Muscle layer of duodenum (tissue), 2 donors: ENCODE data around the gene OR7G2.
A peak's percentile ranks its signal among the peaks of the same experiment; 100 is the strongest.

Experiments
- H3K27ac ChIP-seq: one replicate; pipeline ENCODE4 v1.7.0; 2013; ENCODE audit warnings: mild to moderate bottlenecking, low read length
- H3K27me3 ChIP-seq: one replicate; pipeline ENCODE4 v1.7.0; 2013; ENCODE audit warnings: low read depth, mild to moderate bottlenecking, control low read depth, low read length
- H3K36me3 ChIP-seq, 2 donors: one replicate each; pipeline ENCODE4 v1.7.0; 2013; ENCODE audit warnings: low read length in 2 of 2, control low read depth in 1 of 2, mild to moderate bottlenecking in 1 of 2; ENCODE audit not compliant: insufficient read depth in 2 of 2, control insufficient read depth in 1 of 2
- H3K4me1 ChIP-seq, 2 donors: one replicate each; pipeline ENCODE4 v1.7.0; 2013; ENCODE audit warnings: low read length in 2 of 2, mild to moderate bottlenecking in 2 of 2, control low read depth in 1 of 2, moderate library complexity in 1 of 2; ENCODE audit not compliant: insufficient read depth in 2 of 2, control insufficient read depth in 1 of 2
- H3K4me3 ChIP-seq, 2 donors: one replicate each; pipeline ENCODE4 v1.7.0; 2013; ENCODE audit warnings: low read length in 2 of 2, low read depth in 1 of 2, mild to moderate bottlenecking in 1 of 2
- H3K9me3 ChIP-seq, 2 donors: one replicate each; pipeline ENCODE4 v1.7.0; 2013; ENCODE audit warnings: low read length in 2 of 2, control low read depth in 1 of 2, mild to moderate bottlenecking in 1 of 2; ENCODE audit not compliant: control insufficient read depth in 1 of 2
- donor health status: healthy.

Gene OR7G2

GRCh38 chr19:9107375-9107774, at the start of gene OR7G2:
TSS of gene OR7G2 (minus strand) at chr19:9107475. CDS start at chr19:9103243, 4,232 bp downstream.
- Histone ChIP-seq H3K27ac (no peak within 1 kb of the TSS), H3K4me1 (no peaks in the 10 kb centered on the region), H3K36me3 (no peaks in the 10 kb centered on the region), H3K9me3 (no peaks in the 10 kb centered on the region), H3K4me3 (no peak within 1 kb of the TSS), H3K27me3 (no peaks in the 10 kb centered on the region)

GRCh38 chr19:9156304-9156703, 49.0 kb upstream of the OR7G2 start:
- H3K27me3 ChIP-seq = no peaks in the 10 kb centered on the region
- H3K36me3 ChIP-seq = peaks cover 57 to 65% of the 10 kb centered on the region in 2 donors
- H3K4me3 ChIP-seq = no peak overlapping the region
- peaks cover 3 to 27% of the 10 kb centered on the region in 2 donors for H3K9me3 ChIP-seq
- H3K4me1 ChIP-seq = no peaks in the 10 kb centered on the region
- H3K27ac ChIP-seq = no peak overlapping the region

GRCh38 chr19:9155591-9155990, 48.3 kb upstream of the OR7G2 start:
- Histone ChIP-seq H3K4me1 (no peaks in the 10 kb centered on the region), H3K4me3 (no peak overlapping the region), H3K27me3 (no peaks in the 10 kb centered on the region), H3K9me3 (peaks cover 0 to 27% of the 10 kb centered on the region in 2 donors), H3K27ac (no peak overlapping the region), H3K36me3 (peaks cover 50 to 61% of the 10 kb centered on the region in 2 donors)

GRCh38 chr19:9151367-9151766, 44.1 kb upstream of the OR7G2 start:
- H3K27me3 ChIP-seq = no peaks in the 10 kb centered on the region
- H3K27ac ChIP-seq = no peak overlapping the region
- peaks cover 12 to 19% of the 10 kb centered on the region in 2 donors for H3K36me3 ChIP-seq
- no peaks in the 10 kb centered on the region for H3K4me1 ChIP-seq
- H3K4me3 ChIP-seq = no peak overlapping the region
- peaks cover 0 to 20% of the 10 kb centered on the region in 2 donors for H3K9me3 ChIP-seq

- no peaks in the 10 kb centered on the region for H3K27me3 ChIP-seq
- H3K27ac ChIP-seq = no peak overlapping the region
- no peak overlapping the region for H3K4me3 ChIP-seq
- no peaks in the 10 kb centered on the region for H3K4me1 ChIP-seq
- peaks cover 4 to 12% of the 10 kb centered on the region in 2 donors for H3K36me3 ChIP-seq
- peaks cover 0 to 17% of the 10 kb centered on the region in 2 donors for H3K9me3 ChIP-seq
Measured at GRCh38 chr19:9150650-9151049, 43.4 kb upstream of the OR7G2 start.

- H3K4me1 ChIP-seq = no peaks in the 10 kb centered on the region
- H3K9me3 ChIP-seq = peaks cover 0 to 17% of the 10 kb centered on the region in 2 donors
Measured at GRCh38 chr19:9149997-9150396, 42.7 kb upstream of the OR7G2 start.

GRCh38 chr19:9148697-9149096, 41.4 kb upstream of the OR7G2 start:
- H3K27me3 ChIP-seq = no peaks in the 10 kb centered on the region
- peaks cover 4 to 24% of the 10 kb centered on the region in 2 donors for H3K9me3 ChIP-seq
- peaks cover 4 to 7% of the 10 kb centered on the region in 2 donors for H3K36me3 ChIP-seq
- no peaks in the 10 kb centered on the region for H3K4me1 ChIP-seq
- no peak overlapping the region for H3K4me3 ChIP-seq
- no peak overlapping the region for H3K27ac ChIP-seq

More at GRCh38 chr19:9149997-9150396, 42.7 kb upstream of the OR7G2 start:
- no peaks in the 10 kb centered on the region for H3K27me3 ChIP-seq
- H3K36me3 ChIP-seq = peaks cover 4 to 7% of the 10 kb centered on the region in 2 donors
- no peak overlapping the region for H3K4me3 ChIP-seq
- H3K27ac ChIP-seq = no peak overlapping the region

GRCh38 chr19:9146882-9147281, 39.6 kb upstream of the OR7G2 start:
- H3K4me3 ChIP-seq = no peak overlapping the region
- H3K4me1 ChIP-seq = peaks cover 3 to 5% of the 10 kb centered on the region in 2 donors
- H3K27ac ChIP-seq = no peak overlapping the region
- H3K9me3 ChIP-seq = peaks cover 4 to 17% of the 10 kb centered on the region in 2 donors
- no peaks in the 10 kb centered on the region for H3K27me3 ChIP-seq
- peaks cover 0 to 3% of the 10 kb centered on the region in 2 donors for H3K36me3 ChIP-seq

GRCh38 chr19:9144920-9145319, 37.6 kb upstream of the OR7G2 start:
- peaks cover 4 to 17% of the 10 kb centered on the region in 2 donors for H3K9me3 ChIP-seq
- no peak overlapping the region for H3K4me3 ChIP-seq
- H3K4me1 ChIP-seq = peaks cover 12% of the 10 kb centered on the region in 2 donors
- H3K27ac ChIP-seq = no peak overlapping the region
- H3K36me3 ChIP-seq = no peaks in the 10 kb centered on the region
- no peaks in the 10 kb centered on the region for H3K27me3 ChIP-seq

GRCh38 chr19:9140159-9140874, 33.0 kb upstream of the OR7G2 start, which contains the start of gene ZNF317:
TSS of gene ZNF317 (plus strand) at chr19:9140397. CDS start at chr19:9156017, 15,620 bp downstream.
- no peaks in the 10 kb centered on the region for H3K36me3 ChIP-seq
- H3K27ac ChIP-seq = peak within 1 kb of the TSS; percentile 98
- H3K9me3 ChIP-seq = peaks cover 4 to 10% of the 10 kb centered on the region in 2 donors
- H3K27me3 ChIP-seq = no peaks in the 10 kb centered on the region
- peak within 1 kb of the TSS; percentile 83 to 90 for H3K4me3 ChIP-seq
- peaks cover 12 to 16% of the 10 kb centered on the region in 2 donors for H3K4me1 ChIP-seq

GRCh38 chr19:9139609-9140158, 32.4 kb upstream of the OR7G2 start:
- Histone ChIP-seq H3K36me3 (no peaks in the 10 kb centered on the region), H3K4me3 (peak overlapping the region; percentile 83 to 90), H3K4me1 (peaks cover 12 to 16% of the 10 kb centered on the region in 2 donors), H3K27me3 (no peaks in the 10 kb centered on the region), H3K9me3 (peaks cover 2 to 4% of the 10 kb centered on the region in 2 donors), H3K27ac (peak overlapping the region; percentile 98)
